Muscle layer of colon (tissue), 2 donors: Measurements from ENCODE around the gene ECE2.
"Not testable (repeated sequence)": the region's sequence is repeated elsewhere in the genome, so short reads cannot be mapped to it uniquely, and the experiment has no call there.

Experiments
- H3K27ac ChIP-seq: one replicate; pipeline ENCODE4 v1.7.0; 2013; ENCODE audit warnings: low read depth, mild to moderate bottlenecking, low read length, moderate library complexity
- H3K27me3 ChIP-seq, 2 donors: one replicate each; pipeline ENCODE4 v1.7.0; 2013; ENCODE audit warnings: low read length in 2 of 2, mild to moderate bottlenecking in 2 of 2; ENCODE audit not compliant: insufficient read depth in 2 of 2, control insufficient read depth in 1 of 2
- H3K36me3 ChIP-seq: one replicate; pipeline ENCODE4 v1.7.0; 2013; ENCODE audit warnings: mild to moderate bottlenecking, low read length; ENCODE audit not compliant: insufficient read depth
- H3K4me1 ChIP-seq: one replicate; pipeline ENCODE4 v1.7.0; 2013; ENCODE audit warnings: mild to moderate bottlenecking, low read length; ENCODE audit not compliant: insufficient read depth
- H3K4me3 ChIP-seq, 2 donors: one replicate each; pipeline ENCODE4 v1.7.0; 2013; ENCODE audit warnings: low read length in 2 of 2, low read depth in 1 of 2, mild to moderate bottlenecking in 1 of 2, moderate library complexity in 1 of 2
- H3K9ac ChIP-seq: one replicate; pipeline ENCODE4 v1.7.0; 2013; ENCODE audit warnings: low read length
- H3K9me3 ChIP-seq: one replicate; pipeline ENCODE4 v1.7.0; 2013; ENCODE audit warnings: mild to moderate bottlenecking, low read length
- donor health status: abdominal sarcoma.
- donor health status: Adenocarcinoma of cecum.

The ECE2 gene

GRCh38 chr3:184334470-184335158, 58.8 kb downstream of the ECE2 start:
- Histone ChIP-seq H3K36me3 (peaks cover 55% of the 10 kb centered on the region), H3K4me1 (peaks cover 32% of the 10 kb centered on the region), H3K27ac (peak overlapping the region; percentile 86), H3K9ac (no peak overlapping the region), H3K27me3 (no peaks in the 10 kb centered on the region), H3K4me3 (no peak overlapping the region), H3K9me3 (no peaks in the 10 kb centered on the region)

- peak overlapping the region; percentile 27 for H3K9ac ChIP-seq
- H3K9me3 ChIP-seq, result no peaks in the 10 kb centered on the region
- peaks cover 48% of the 10 kb centered on the region for H3K36me3 ChIP-seq
- peak overlapping the region in 1 of 2 donors; percentile 87 for H3K4me3 ChIP-seq
- peaks cover 34% of the 10 kb centered on the region for H3K4me1 ChIP-seq
- H3K27me3 ChIP-seq, result no peaks in the 10 kb centered on the region
- peak overlapping the region; percentile 86 for H3K27ac ChIP-seq
Observed at GRCh38 chr3:184335291-184335660, 59.5 kb downstream of the ECE2 start.

GRCh38 chr3:184335661-184336546, 60.1 kb downstream of the ECE2 start:
- Histone ChIP-seq H3K27me3 (no peaks in the 10 kb centered on the region), H3K9me3 (no peaks in the 10 kb centered on the region), H3K36me3 (peaks cover 44% of the 10 kb centered on the region), H3K27ac (peak overlapping the region; percentile 86), H3K4me1 (peaks cover 34% of the 10 kb centered on the region), H3K9ac (peak overlapping the region; percentile 98), H3K4me3 (peak overlapping the region; percentile 82 to 87)

- Histone ChIP-seq H3K27ac (peak overlapping the region; percentile 86), H3K4me3 (peak overlapping the region; percentile 82 to 87), H3K4me1 (peaks cover 34% of the 10 kb centered on the region), H3K36me3 (peaks cover 44% of the 10 kb centered on the region), H3K9ac (peak overlapping the region; percentile 98), H3K27me3 (no peaks in the 10 kb centered on the region), H3K9me3 (no peaks in the 10 kb centered on the region)
Observed at GRCh38 chr3:184336547-184337398, 61.0 kb downstream of the ECE2 start.

GRCh38 chr3:184337399-184337714, 61.5 kb downstream of the ECE2 start, which contains the start of gene FAM131A:
FAM131A (plus strand) TSS chr3:184337600; CDS start chr3:184337631, 31 bp downstream.
- H3K9me3 ChIP-seq, result no peaks in the 10 kb centered on the region
- H3K36me3 ChIP-seq, result peaks cover 43% of the 10 kb centered on the region
- H3K9ac ChIP-seq, result peak within 1 kb of the TSS; percentile 98
- H3K4me3 ChIP-seq, result peak within 1 kb of the TSS; percentile 82 to 87
- H3K4me1 ChIP-seq, result peaks cover 34% of the 10 kb centered on the region
- peak within 1 kb of the TSS; percentile 86 for H3K27ac ChIP-seq
- H3K27me3 ChIP-seq, result no peaks in the 10 kb centered on the region

GRCh38 chr3:184337981-184338380, 62.2 kb downstream of the ECE2 start:
- H3K9me3 ChIP-seq, result no peaks in the 10 kb centered on the region
- H3K36me3 ChIP-seq, result peaks cover 43% of the 10 kb centered on the region
- no peaks in the 10 kb centered on the region for H3K27me3 ChIP-seq
- peak overlapping the region in 1 of 2 donors; percentile 87 for H3K4me3 ChIP-seq
- H3K4me1 ChIP-seq, result peaks cover 34% of the 10 kb centered on the region
- peak overlapping the region; percentile 86 for H3K27ac ChIP-seq
- H3K9ac ChIP-seq, result peak overlapping the region; percentile 98

- Histone ChIP-seq H3K36me3 (peaks cover 43% of the 10 kb centered on the region), H3K27ac (peak overlapping the region; percentile 86), H3K27me3 (no peaks in the 10 kb centered on the region), H3K9ac (peak overlapping the region; percentile 98), H3K4me3 (peak overlapping the region; percentile 62 to 87), H3K4me1 (peaks cover 34% of the 10 kb centered on the region), H3K9me3 (no peaks in the 10 kb centered on the region)
Observed at GRCh38 chr3:184338511-184338945, 62.7 kb downstream of the ECE2 start.

GRCh38 chr3:184339001-184339400, 63.2 kb downstream of the ECE2 start:
- Histone ChIP-seq H3K27ac (peak overlapping the region; percentile 86), H3K4me1 (peaks cover 34% of the 10 kb centered on the region), H3K4me3 (peak overlapping the region; percentile 62 to 66), H3K9me3 (no peaks in the 10 kb centered on the region), H3K27me3 (no peaks in the 10 kb centered on the region), H3K9ac (peak overlapping the region; percentile 80), H3K36me3 (peaks cover 41% of the 10 kb centered on the region)

- H3K9ac ChIP-seq, H3K9me3 ChIP-seq, H3K4me3 ChIP-seq, H3K27me3 ChIP-seq: not testable (repeated sequence)
- peaks cover 34% of the 10 kb centered on the region for H3K4me1 ChIP-seq
- peaks cover 40% of the 10 kb centered on the region for H3K36me3 ChIP-seq
- H3K27ac ChIP-seq, result peak overlapping the region; percentile 86
Observed at GRCh38 chr3:184339451-184340135, 63.8 kb downstream of the ECE2 start.

GRCh38 chr3:184341925-184342324, 66.1 kb downstream of the ECE2 start:
- Histone ChIP-seq H3K27me3 (no peaks in the 10 kb centered on the region), H3K27ac (no peak overlapping the region), H3K4me1 (peaks cover 27% of the 10 kb centered on the region), H3K4me3 (no peak overlapping the region), H3K9ac (no peak overlapping the region), H3K36me3 (peaks cover 44% of the 10 kb centered on the region), H3K9me3 (no peaks in the 10 kb centered on the region)
